ENCODE measurements around the gene MAPK10. TPM values are rescaled to one million over a fixed set of nuclear protein-coding genes. Genes with fewer than 3 reads are reported as not detected.

MAPK10 gene
- polyA plus RNA-seq, 1 donor from 2014 or later: 0.94 TPM

DNA sequence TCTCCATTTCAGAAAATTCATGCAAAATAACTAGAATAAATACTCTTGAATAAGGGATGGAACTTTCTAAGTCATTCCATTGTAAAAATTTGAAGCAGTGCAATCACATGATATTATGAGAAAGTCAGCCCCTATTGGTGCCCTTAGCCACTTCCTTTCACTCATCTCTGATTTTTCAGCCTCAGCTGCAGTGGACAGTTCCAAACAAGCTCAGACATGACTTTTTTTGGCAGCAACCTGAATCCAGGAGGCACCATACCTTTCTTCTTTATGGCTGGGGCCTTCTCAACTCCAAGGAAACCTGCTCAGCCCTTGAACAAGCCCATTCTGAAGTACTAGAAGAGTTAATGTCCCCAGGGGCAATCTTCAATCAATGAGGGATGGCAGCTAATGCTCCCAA is 40.5 kb downstream of the MAPK10 start:
- peaks cover 0 to 2% (median 0%) of the 10 kb centered on the region in 3 donors for H3K9me3 Mint-ChIP-seq
- H3K27me3 Mint-ChIP-seq: no peaks in the 10 kb centered on the region
- H3K27ac Mint-ChIP-seq: no peak overlapping the region
- no peak overlapping the region for H3K4me3 Mint-ChIP-seq
- no peaks in the 10 kb centered on the region for H3K36me3 Mint-ChIP-seq
- H3K4me1 Mint-ChIP-seq: peaks cover 0 to 2% (median 2%) of the 10 kb centered on the region in 3 donors

DNA sequence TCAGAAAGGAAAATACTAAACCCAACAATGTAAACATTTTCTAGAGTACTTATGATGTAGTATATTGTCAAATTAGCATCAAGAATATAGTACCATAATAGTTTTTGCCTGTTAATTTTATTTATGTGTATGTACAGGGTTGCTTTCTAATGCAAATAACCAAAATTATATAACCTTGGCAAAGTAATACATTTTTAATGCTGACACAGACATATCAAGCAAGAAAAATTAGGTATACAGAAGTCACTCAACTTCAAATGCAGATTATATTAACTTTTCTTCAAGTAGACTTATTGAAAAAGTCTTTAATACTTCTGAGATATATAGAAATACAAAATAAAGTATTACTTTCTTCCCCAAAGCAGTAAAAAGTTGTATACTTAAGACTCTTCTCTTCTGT is 44.3 kb downstream of the MAPK10 start:
- Mint-ChIP-seq H3K4me1 (peaks cover 0 to 2% (median 0%) of the 10 kb centered on the region in 3 donors), H3K36me3 (no peaks in the 10 kb centered on the region), H3K27me3 (peaks cover 2% of the 10 kb centered on the region), H3K9me3 (peaks cover 0 to 2% (median 0%) of the 10 kb centered on the region in 3 donors), H3K4me3 (no peak overlapping the region), H3K27ac (no peak overlapping the region)

DNA sequence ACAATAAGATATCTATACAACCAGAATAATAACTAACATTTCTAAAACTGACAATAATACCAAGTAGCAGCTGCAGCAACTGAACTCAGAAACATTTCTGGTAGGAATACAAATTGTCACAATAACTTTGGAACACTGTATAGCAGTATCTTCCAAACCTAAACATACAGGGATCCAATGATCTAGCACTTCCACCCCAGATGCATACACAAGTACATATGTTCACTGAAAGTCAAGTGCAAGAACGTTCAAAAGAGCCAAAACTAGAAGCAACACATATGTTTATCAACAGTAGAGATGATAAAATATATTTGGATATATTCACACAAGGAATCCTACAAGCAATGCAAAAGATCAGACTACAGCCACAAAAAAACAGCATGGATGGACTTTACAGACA is 46.2 kb downstream of the MAPK10 start:
- H3K27me3 Mint-ChIP-seq: peaks cover 2% of the 10 kb centered on the region
- peaks cover 0 to 2% (median 0%) of the 10 kb centered on the region in 3 donors for H3K9me3 Mint-ChIP-seq
- H3K36me3 Mint-ChIP-seq: no peaks in the 10 kb centered on the region
- peaks cover 0 to 2% (median 0%) of the 10 kb centered on the region in 3 donors for H3K4me1 Mint-ChIP-seq
- H3K4me3 Mint-ChIP-seq: no peak overlapping the region
- H3K27ac Mint-ChIP-seq: no peak overlapping the region

DNA sequence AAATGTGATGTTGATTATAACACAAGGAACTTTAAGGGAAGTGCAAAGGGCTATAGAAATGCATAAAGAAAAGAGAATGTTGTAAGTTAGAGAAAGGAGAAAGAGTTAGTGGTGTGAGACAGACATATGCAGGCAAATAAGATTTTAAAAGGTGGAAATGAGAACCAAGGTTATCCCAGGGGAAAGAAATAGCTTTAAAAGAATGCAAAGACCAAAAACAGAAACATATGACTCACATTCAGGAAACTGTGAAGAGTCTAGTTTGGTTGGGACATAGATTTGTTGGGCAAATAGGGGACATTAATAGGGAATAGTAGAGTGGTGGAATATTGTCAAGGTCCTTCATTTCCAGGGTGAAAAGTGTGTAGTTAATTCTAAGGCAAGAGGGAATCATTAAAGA is 52.4 kb downstream of the MAPK10 start:
- H3K4me3 Mint-ChIP-seq: no peak overlapping the region
- H3K36me3 Mint-ChIP-seq: no peaks in the 10 kb centered on the region
- H3K27me3 Mint-ChIP-seq: peaks cover 6% of the 10 kb centered on the region
- H3K9me3 Mint-ChIP-seq: peaks cover 1 to 4% (median 2%) of the 10 kb centered on the region in 3 donors
- peaks cover 0 to 2% (median 0%) of the 10 kb centered on the region in 3 donors for H3K4me1 Mint-ChIP-seq
- H3K27ac Mint-ChIP-seq: no peak overlapping the region

DNA sequence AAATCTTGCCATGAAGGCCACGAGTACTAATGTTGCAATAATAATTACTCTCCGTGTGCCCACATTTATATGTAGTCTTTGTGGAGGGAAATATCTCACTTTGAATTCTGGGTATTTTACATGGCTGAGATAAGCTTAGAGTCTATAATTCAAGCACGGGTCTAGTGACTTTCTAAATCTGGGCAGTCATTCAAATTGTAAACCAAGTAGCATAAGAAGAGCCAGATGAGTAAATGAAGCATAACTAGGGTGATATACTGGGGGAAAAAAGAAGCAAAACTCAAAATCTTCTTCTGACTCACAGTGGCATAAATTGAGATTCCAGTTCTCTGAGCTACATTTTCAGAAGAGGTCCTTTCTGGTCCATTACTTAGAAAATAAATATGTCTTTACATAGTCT is 53.0 kb downstream of the MAPK10 start:
- no peak overlapping the region for H3K4me3 Mint-ChIP-seq
- H3K27ac Mint-ChIP-seq: no peak overlapping the region
- H3K27me3 Mint-ChIP-seq: peaks cover 6% of the 10 kb centered on the region
- H3K4me1 Mint-ChIP-seq: peaks cover 0 to 2% (median 0%) of the 10 kb centered on the region in 3 donors
- peaks cover 2 to 4% (median 4%) of the 10 kb centered on the region in 3 donors for H3K9me3 Mint-ChIP-seq
- no peaks in the 10 kb centered on the region for H3K36me3 Mint-ChIP-seq

DNA sequence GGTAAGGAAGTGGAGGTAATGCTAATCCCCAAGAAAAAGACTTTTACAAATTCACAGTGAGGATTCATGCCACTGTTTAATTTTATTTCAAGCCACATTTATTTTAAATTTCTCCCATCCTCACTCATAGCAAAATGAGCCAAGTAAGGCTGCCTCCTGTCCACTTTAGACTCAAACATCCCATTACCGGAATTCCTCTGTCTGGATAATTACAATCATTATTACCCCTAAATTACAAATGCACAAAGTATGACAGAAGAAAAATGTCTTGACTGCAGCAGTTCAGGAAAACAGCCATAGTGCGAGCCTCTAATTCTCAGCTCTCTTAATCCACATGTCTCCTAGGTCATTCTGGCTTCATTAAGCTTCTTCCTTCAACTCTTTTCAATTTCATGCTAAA is 57.0 kb downstream of the MAPK10 start:
- H3K9me3 Mint-ChIP-seq: peaks cover 2 to 4% (median 4%) of the 10 kb centered on the region in 3 donors
- no peaks in the 10 kb centered on the region for H3K36me3 Mint-ChIP-seq
- H3K27me3 Mint-ChIP-seq: peaks cover 6% of the 10 kb centered on the region
- H3K27ac Mint-ChIP-seq: peak overlapping the region in 1 of 3 donors; percentile 4
- peaks cover 0 to 2% (median 0%) of the 10 kb centered on the region in 3 donors for H3K4me1 Mint-ChIP-seq
- no peak overlapping the region for H3K4me3 Mint-ChIP-seq

DNA sequence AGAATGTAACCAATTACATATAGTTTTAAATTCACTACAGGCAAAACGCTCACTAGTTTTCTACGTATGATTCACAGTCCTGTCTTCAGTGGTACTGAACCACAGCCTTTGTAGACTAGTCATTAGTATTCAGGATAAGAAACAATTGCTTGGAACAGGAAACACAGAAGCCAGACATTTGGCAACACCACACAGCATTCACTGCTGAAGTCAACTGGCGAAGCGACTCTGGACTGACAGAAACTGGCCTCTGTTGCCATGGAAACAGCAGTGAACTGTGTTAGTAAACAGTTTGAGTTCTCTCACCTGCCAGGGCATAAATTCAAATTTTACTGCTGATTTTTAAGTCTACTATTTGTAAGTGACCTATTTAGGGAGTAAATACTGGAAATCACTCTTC is 57.6 kb downstream of the MAPK10 start:
- Mint-ChIP-seq H3K27me3 (peaks cover 6% of the 10 kb centered on the region), H3K4me1 (peaks cover 0 to 2% (median 0%) of the 10 kb centered on the region in 3 donors), H3K36me3 (no peaks in the 10 kb centered on the region), H3K27ac (no peak overlapping the region), H3K9me3 (peaks cover 2 to 4% (median 4%) of the 10 kb centered on the region in 3 donors), H3K4me3 (no peak overlapping the region)

DNA sequence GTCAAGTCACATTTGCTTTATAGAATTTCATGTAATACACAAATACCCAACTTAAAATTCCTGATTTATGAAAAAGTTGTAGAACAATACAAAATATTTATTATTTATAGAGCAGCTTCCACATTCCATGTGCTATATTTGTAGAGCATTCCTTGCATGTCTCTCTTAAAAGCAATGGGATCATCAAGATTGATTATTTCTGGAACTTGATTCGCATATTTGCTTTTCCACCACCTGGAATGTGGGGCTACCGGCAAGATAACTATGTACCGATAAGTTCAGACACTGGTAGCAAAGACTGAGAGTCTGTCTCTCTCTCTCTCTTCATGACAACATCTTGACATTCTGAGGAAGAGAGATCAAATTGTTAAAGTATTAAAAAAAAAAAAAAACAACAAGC is 59.3 kb downstream of the MAPK10 start:
- Mint-ChIP-seq H3K9me3 (peaks cover 2 to 4% (median 4%) of the 10 kb centered on the region in 3 donors), H3K27me3 (peaks cover 6% of the 10 kb centered on the region), H3K4me3 (peak overlapping the region in 1 of 4 donors; percentile 77), H3K27ac (no peak overlapping the region), H3K36me3 (no peaks in the 10 kb centered on the region), H3K4me1 (no peaks in the 10 kb centered on the region)

DNA sequence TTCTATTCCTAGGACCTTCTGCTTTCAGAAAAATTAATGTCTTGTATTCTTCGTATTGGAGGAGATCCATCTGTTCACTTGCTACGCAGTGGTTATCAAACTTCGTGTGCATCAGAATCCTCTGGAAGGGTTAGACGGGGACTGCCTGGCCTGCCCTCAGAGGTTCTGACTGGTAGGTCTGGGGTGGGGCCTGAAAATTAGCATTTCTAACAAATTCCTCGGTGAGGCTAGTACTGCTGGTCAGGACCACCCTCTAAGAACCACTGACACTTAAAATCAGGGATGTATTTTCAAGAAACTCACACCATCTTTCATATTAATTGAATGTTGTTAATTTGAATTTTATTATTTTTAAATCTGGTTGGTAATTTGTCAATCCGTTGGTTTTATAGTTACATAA is 63.0 kb downstream of the MAPK10 start:
- H3K36me3 Mint-ChIP-seq: no peaks in the 10 kb centered on the region
- H3K4me1 Mint-ChIP-seq: peaks cover 0 to 5% (median 5%) of the 10 kb centered on the region in 3 donors
- H3K4me3 Mint-ChIP-seq: no peak overlapping the region
- H3K27ac Mint-ChIP-seq: no peak overlapping the region
- H3K9me3 Mint-ChIP-seq: no peaks in the 10 kb centered on the region
- H3K27me3 Mint-ChIP-seq: no peaks in the 10 kb centered on the region

DNA sequence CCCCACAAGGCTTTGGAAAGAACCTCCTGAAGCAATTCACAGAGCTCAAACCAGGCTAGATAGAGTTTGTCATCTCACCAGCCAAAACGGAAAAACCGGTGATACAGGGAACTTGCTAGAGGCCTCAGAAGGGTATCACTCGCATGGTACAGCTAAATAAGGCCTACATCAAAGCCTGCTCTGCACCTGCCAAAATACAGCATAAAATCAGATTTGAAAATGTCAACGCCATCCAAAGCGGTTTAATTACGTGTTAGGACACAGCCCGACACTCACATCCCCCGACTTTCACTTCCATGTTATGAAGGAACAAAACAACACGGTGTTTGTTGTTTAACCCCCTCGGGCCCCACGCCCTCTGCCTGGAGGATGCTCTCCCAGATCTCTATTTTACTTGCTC is 65.0 kb downstream of the MAPK10 start:
- Mint-ChIP-seq H3K4me3 (no peak overlapping the region), H3K27ac (no peak overlapping the region), H3K4me1 (peaks cover 0 to 5% (median 5%) of the 10 kb centered on the region in 3 donors), H3K27me3 (no peaks in the 10 kb centered on the region), H3K9me3 (no peaks in the 10 kb centered on the region), H3K36me3 (no peaks in the 10 kb centered on the region)

DNA sequence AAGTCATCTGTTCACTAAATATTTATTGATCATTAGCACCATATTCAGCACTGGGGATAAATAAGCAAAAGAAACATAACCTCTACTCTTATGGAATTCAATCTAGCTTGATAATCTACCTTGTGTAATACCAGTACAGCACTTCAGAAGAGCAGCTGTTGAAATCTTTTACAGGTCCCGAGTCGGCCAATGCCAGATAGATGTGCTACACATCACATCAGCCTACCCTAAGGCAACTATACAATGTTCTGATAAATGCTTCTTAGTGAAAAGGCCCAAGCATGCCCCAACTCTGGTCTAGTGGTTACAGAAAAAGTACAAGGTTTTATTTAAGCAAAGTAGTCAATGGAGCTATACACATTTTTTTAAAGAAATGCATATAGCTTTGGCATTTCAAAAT is 68.7 kb downstream of the MAPK10 start:
- Mint-ChIP-seq H3K4me3 (no peak overlapping the region), H3K36me3 (no peaks in the 10 kb centered on the region), H3K27ac (no peak overlapping the region), H3K9me3 (no peaks in the 10 kb centered on the region), H3K4me1 (peaks cover 0 to 5% (median 5%) of the 10 kb centered on the region in 3 donors), H3K27me3 (peaks cover 5% of the 10 kb centered on the region)

DNA sequence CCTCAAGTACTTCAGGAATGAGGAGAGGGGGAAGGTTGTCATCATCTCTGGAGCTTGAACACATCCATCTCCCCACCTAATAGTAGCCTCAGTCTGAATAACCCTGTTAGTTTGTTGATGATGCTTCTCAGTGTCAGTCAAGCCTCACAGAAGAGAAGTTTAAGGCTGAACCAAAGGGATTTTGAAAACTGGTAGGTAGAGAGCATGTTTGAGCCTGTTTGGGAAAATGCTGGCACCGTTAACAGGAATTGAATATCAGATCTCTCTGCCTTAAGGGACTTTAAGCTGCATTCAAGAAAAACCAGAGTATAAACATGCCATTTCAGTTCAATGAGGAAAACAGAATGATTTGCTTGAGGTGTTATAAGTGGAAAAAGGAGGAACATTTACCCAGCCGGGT is 73.1 kb downstream of the MAPK10 start:
- Mint-ChIP-seq H3K9me3 (no peaks in the 10 kb centered on the region), H3K27me3 (peaks cover 8% of the 10 kb centered on the region), H3K36me3 (no peaks in the 10 kb centered on the region), H3K27ac (no peak overlapping the region), H3K4me1 (no peaks in the 10 kb centered on the region), H3K4me3 (no peak overlapping the region)

DNA sequence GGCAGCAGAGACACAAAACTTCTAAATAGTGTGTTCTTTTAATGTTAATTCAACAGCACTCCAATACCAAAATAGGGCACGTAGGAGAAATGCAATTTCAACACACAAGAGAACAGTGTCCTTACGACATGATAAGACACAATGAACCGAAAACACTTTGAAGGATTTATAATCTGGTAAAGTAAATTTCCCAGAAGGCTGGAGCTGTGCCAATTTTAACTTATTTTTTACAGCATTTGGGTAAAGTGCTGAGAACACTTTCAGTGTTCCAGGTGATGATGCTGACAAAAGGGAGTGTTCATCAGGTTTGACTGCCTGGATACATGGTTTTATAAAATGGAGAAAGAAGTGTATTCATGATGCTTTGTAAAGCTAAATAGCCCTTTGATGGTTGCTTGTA is 76.5 kb downstream of the MAPK10 start:
- Mint-ChIP-seq H3K27ac (no peak overlapping the region), H3K9me3 (no peaks in the 10 kb centered on the region), H3K4me3 (no peak overlapping the region), H3K27me3 (peaks cover 13% of the 10 kb centered on the region), H3K36me3 (no peaks in the 10 kb centered on the region), H3K4me1 (peaks cover 3 to 12% (median 5%) of the 10 kb centered on the region in 3 donors)

DNA sequence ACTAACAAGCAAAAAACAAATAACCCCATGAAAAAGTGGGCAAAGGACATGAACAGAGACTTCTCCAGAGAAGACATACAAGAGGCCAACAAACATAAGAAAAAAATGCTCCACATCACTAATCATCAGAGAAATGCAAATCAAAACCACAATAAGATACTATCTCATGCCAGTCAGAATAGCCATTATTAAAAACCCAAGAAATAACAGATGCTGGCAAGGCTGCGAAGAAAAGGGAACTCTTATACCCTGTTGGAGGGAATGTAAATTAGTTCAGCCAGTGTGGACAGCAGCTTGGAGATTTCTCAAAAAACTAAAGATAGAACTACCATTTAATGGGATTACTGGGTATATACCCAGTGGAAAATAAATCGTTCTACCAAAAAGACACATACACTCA is 79.6 kb downstream of the MAPK10 start:
- Mint-ChIP-seq H3K27me3 (peaks cover 10% of the 10 kb centered on the region), H3K27ac (no peak overlapping the region), H3K4me1 (peaks cover 3 to 12% (median 5%) of the 10 kb centered on the region in 3 donors), H3K4me3 (no peak overlapping the region), H3K9me3 (no peaks in the 10 kb centered on the region), H3K36me3 (no peaks in the 10 kb centered on the region)

DNA sequence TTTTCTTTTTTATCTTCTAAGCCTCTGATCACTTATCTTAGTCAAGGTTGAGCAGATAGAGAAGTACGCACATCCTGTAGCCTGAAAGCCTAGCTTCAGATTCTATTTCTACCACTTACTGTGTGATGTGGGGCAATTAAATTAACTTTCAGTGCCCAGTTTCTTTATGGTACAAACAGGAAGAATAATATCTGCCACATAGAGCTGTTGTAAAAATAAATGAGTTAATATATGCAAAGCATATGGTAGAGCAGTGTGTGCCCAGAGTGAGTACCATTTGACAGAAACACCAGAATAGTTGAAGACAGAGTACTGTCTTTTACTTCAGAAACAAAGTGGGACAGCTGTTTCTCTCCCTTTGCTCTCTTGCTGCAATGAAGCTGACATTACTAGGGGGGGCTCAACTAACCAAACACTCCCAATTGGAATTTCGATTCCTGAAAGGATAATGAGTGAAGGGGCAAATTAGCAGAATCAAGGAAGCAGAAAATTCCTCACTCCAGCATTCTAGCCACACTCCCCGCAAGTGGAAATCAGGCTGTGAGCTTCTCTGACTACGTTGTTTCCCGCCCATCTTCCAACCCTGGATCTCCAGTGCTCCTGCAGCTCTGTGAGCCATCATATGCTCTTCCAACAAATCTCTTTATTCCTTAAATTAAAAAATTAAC is 80.4 kb downstream of the MAPK10 start:
- Mint-ChIP-seq H3K9me3 (no peaks in the 10 kb centered on the region), H3K36me3 (no peaks in the 10 kb centered on the region), H3K4me1 (peaks cover 3 to 12% (median 5%) of the 10 kb centered on the region in 3 donors), H3K27me3 (peaks cover 9% of the 10 kb centered on the region), H3K4me3 (no peak overlapping the region), H3K27ac (peak overlapping the region in 1 of 3 donors; percentile 41)

DNA sequence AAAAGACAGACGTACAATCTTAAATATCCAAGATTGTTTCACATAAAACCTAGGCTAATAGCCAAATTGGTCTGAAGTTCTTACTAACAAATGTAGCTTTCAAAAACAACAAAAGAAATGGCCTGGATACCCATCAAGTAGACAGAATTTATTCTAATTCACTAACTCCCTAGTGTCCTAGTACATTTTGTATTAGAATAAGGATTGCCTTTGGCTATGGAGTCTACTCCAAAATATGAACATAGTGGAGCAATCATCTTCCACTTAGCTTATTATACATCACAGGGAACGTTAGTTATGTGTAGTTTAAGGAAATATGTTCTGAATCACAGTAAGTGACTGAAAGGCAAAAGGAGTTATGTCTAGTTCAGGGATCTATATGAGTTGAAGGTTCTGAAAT is 81.7 kb downstream of the MAPK10 start:
- Mint-ChIP-seq H3K27me3 (peaks cover 10% of the 10 kb centered on the region), H3K4me1 (peaks cover 3 to 12% (median 5%) of the 10 kb centered on the region in 3 donors), H3K4me3 (no peak overlapping the region), H3K36me3 (no peaks in the 10 kb centered on the region), H3K27ac (no peak overlapping the region), H3K9me3 (no peaks in the 10 kb centered on the region)

Data from IgD-negative memory B cell (primary cell).